ENCODE data around the gene FTO. TPM values are rescaled to one million over a fixed set of nuclear protein-coding genes. Genes with fewer than 3 reads are reported as not detected.

Gene FTO
- polyA plus RNA-seq, 1 donor from 2014 or later: 80.1 TPM

- Histone ChIP-seq H2AFZ (ENCODE audit: low read depth, low read length) (no peak overlapping the region), H3K4me3 (ENCODE audit: low read length) (no peak overlapping the region), H3K9me3 (ENCODE audit: low read length) (no peaks in the 10 kb centered on the region), H3K79me2 (replicated peaks; ENCODE audit: insufficient read depth, low read length) (no peaks in the 10 kb centered on the region), H4K20me1 (ENCODE audit: insufficient read depth) (no peaks in the 10 kb centered on the region), H3K27ac (ENCODE audit: low read length) (no peak overlapping the region), H3F3A (ENCODE audit: insufficient read depth, low read length, poor library complexity, severe bottlenecking) (no peaks in the 10 kb centered on the region), H3K36me3 (ENCODE audit: insufficient read depth, low read length) (no peaks in the 10 kb centered on the region), H3K9ac (ENCODE audit: low read length) (no peak overlapping the region), H3K27me3 (ENCODE audit: insufficient read depth, low read depth, low read length) (no peaks in the 10 kb centered on the region), H3K9me2 (ENCODE audit: insufficient read depth, low read length) (no peaks in the 10 kb centered on the region), H3K4me2 (ENCODE audit: low read length) (no peak overlapping the region)
- TF ChIP-seq EZH2 (IDR thresholded peaks at IDR 0.05; ENCODE audit: borderline replicate concordance, insufficient read depth, low read length, poor library complexity, severe bottlenecking) (no peak), RAD21 (conservative IDR thresholded peaks at IDR 0.05) (no peak), SMC3 (conservative IDR thresholded peaks at IDR 0.05; ENCODE audit: poor library complexity) (no peak), MXI1 (conservative IDR thresholded peaks at IDR 0.05; ENCODE audit: poor library complexity, severe bottlenecking) (no peak), EP300 (conservative IDR thresholded peaks at IDR 0.05; ENCODE audit: poor library complexity, severe bottlenecking) (no peak), TAF1 (IDR thresholded peaks at IDR 0.05; ENCODE audit: low read depth) (no peak), POLR2AphosphoS5 (IDR thresholded peaks at IDR 0.05) (no peak)
- TF ChIP-seq, protein P1, sequence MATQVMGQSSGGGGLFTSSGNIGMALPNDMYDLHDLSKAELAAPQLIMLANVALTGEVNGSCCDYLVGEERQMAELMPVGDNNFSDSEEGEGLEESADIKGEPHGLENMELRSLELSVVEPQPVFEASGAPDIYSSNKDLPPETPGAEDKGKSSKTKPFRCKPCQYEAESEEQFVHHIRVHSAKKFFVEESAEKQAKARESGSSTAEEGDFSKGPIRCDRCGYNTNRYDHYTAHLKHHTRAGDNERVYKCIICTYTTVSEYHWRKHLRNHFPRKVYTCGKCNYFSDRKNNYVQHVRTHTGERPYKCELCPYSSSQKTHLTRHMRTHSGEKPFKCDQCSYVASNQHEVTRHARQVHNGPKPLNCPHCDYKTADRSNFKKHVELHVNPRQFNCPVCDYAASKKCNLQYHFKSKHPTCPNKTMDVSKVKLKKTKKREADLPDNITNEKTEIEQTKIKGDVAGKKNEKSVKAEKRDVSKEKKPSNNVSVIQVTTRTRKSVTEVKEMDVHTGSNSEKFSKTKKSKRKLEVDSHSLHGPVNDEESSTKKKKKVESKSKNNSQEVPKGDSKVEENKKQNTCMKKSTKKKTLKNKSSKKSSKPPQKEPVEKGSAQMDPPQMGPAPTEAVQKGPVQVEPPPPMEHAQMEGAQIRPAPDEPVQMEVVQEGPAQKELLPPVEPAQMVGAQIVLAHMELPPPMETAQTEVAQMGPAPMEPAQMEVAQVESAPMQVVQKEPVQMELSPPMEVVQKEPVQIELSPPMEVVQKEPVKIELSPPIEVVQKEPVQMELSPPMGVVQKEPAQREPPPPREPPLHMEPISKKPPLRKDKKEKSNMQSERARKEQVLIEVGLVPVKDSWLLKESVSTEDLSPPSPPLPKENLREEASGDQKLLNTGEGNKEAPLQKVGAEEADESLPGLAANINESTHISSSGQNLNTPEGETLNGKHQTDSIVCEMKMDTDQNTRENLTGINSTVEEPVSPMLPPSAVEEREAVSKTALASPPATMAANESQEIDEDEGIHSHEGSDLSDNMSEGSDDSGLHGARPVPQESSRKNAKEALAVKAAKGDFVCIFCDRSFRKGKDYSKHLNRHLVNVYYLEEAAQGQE (IDR thresholded peaks at IDR 0.05; ENCODE audit: borderline replicate concordance): no peak
- TF ChIP-seq, protein P2, sequence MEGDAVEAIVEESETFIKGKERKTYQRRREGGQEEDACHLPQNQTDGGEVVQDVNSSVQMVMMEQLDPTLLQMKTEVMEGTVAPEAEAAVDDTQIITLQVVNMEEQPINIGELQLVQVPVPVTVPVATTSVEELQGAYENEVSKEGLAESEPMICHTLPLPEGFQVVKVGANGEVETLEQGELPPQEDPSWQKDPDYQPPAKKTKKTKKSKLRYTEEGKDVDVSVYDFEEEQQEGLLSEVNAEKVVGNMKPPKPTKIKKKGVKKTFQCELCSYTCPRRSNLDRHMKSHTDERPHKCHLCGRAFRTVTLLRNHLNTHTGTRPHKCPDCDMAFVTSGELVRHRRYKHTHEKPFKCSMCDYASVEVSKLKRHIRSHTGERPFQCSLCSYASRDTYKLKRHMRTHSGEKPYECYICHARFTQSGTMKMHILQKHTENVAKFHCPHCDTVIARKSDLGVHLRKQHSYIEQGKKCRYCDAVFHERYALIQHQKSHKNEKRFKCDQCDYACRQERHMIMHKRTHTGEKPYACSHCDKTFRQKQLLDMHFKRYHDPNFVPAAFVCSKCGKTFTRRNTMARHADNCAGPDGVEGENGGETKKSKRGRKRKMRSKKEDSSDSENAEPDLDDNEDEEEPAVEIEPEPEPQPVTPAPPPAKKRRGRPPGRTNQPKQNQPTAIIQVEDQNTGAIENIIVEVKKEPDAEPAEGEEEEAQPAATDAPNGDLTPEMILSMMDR (IDR thresholded peaks at IDR 0.05; ENCODE audit: poor library complexity, severe bottlenecking): no peak
Observed at GRCh38 chr16:54077050-54077821, 373.3 kb downstream of the FTO start.

GRCh38 chr16:54080524-54081008 is 376.6 kb downstream of the FTO start:
- H3K79me2 ChIP-seq (replicated peaks; ENCODE audit: insufficient read depth, low read length): no peaks in the 10 kb centered on the region
- H3K36me3 ChIP-seq (ENCODE audit: insufficient read depth, low read length): no peaks in the 10 kb centered on the region
- no peak overlapping the region for H2AFZ ChIP-seq (ENCODE audit: low read depth, low read length)
- no peaks in the 10 kb centered on the region for H3F3A ChIP-seq (ENCODE audit: insufficient read depth, low read length, poor library complexity, severe bottlenecking)
- no peak overlapping the region for H3K4me2 ChIP-seq (ENCODE audit: low read length)
- H3K27ac ChIP-seq (ENCODE audit: low read length): no peak overlapping the region
- no peaks in the 10 kb centered on the region for H3K9me2 ChIP-seq (ENCODE audit: insufficient read depth, low read length)
- H3K4me3 ChIP-seq (ENCODE audit: low read length): no peak overlapping the region
- H4K20me1 ChIP-seq (ENCODE audit: insufficient read depth): no peaks in the 10 kb centered on the region
- H3K9ac ChIP-seq (ENCODE audit: low read length): no peak overlapping the region
- no peaks in the 10 kb centered on the region for H3K9me3 ChIP-seq (ENCODE audit: low read length)
- TF ChIP-seq TAF1 (IDR thresholded peaks at IDR 0.05; ENCODE audit: low read depth) (no peak), RAD21 (conservative IDR thresholded peaks at IDR 0.05) (no peak), MXI1 (conservative IDR thresholded peaks at IDR 0.05; ENCODE audit: poor library complexity, severe bottlenecking) (no peak), POLR2AphosphoS5 (IDR thresholded peaks at IDR 0.05) (no peak), SMC3 (conservative IDR thresholded peaks at IDR 0.05; ENCODE audit: poor library complexity) (no peak), EZH2 (IDR thresholded peaks at IDR 0.05; ENCODE audit: borderline replicate concordance, insufficient read depth, low read length, poor library complexity, severe bottlenecking) (no peak), EP300 (conservative IDR thresholded peaks at IDR 0.05; ENCODE audit: poor library complexity, severe bottlenecking) (no peak)
- TF ChIP-seq, protein P1 (IDR thresholded peaks at IDR 0.05; ENCODE audit: borderline replicate concordance): no peak
- TF ChIP-seq, protein P2 (IDR thresholded peaks at IDR 0.05; ENCODE audit: poor library complexity, severe bottlenecking): no peak
- H3K27me3 ChIP-seq (ENCODE audit: insufficient read depth, low read depth, low read length): no peaks in the 10 kb centered on the region

All from neural cell (in vitro differentiated cells).